HEK293T (cell line): Measurements from ENCODE around the gene ATF7.

Experiments
- BHLHE40 ChIP-seq: fragments of 450-650 bp; IDR thresholded peaks from 2 replicates; pipeline ENCODE4 v1.6.1; 2016; ENCODE audit warnings: mild to moderate bottlenecking, moderate library complexity, borderline replicate concordance
- ELF4 ChIP-seq: fragments of 450-650 bp; IDR thresholded peaks from 2 replicates; pipeline ENCODE4 v1.6.1; 2017; ENCODE audit warnings: antibody characterized with exemption
- FOXM1 ChIP-seq: fragments of 450-650 bp; IDR thresholded peaks from 2 replicates; pipeline ENCODE4 v1.6.1; 2017; ENCODE audit warnings: mild to moderate bottlenecking, borderline replicate concordance
- SUZ12 ChIP-seq: fragments of 450-650 bp; IDR thresholded peaks from 2 replicates; pipeline ENCODE4 v1.6.1; 2016; ENCODE audit warnings: mild to moderate bottlenecking

GRCh38 chr12:53652366-53652765, 26.2 kb upstream of the ATF7 start:
- no peak for TF ChIP-seq FOXM1
- TF ChIP-seq BHLHE40: no peak
- TF ChIP-seq ELF4: no peak
- no peak for TF ChIP-seq SUZ12
